GM19099 (cell line): Measurements from ENCODE around the gene UMPS.

Experiments used
- POLR2A ChIP-seq: IDR thresholded peaks from 3 replicates; pipeline ENCODE4 v1.6.1; 2011; ENCODE audit warnings: low read depth; ENCODE audit not compliant: insufficient read length; ENCODE audit errors: extremely low read depth

UMPS gene

GRCh38 chr3:124730129-124730940 lies at the start of gene UMPS:
UMPS (plus strand) TSS chr3:124730452; CDS start chr3:124730472, 20 bp downstream.
- TF ChIP-seq POLR2A: peak; percentile 93

- TF ChIP-seq POLR2A: no peak
Observed at GRCh38 chr3:124680521-124680920, 49.7 kb upstream of the UMPS start.

- no peak for TF ChIP-seq POLR2A
Observed at GRCh38 chr3:124682263-124682662, 48.0 kb upstream of the UMPS start.

GRCh38 chr3:124684459-124684858 lies 45.8 kb upstream of the UMPS start:
- no peak for TF ChIP-seq POLR2A

- no peak for TF ChIP-seq POLR2A
Observed at GRCh38 chr3:124685067-124685466, 45.2 kb upstream of the UMPS start.

- TF ChIP-seq POLR2A: no peak
Observed at GRCh38 chr3:124685481-124685880, 44.8 kb upstream of the UMPS start.

- TF ChIP-seq POLR2A: no peak
Observed at GRCh38 chr3:124686028-124686670, 44.1 kb upstream of the UMPS start.

- no peak for TF ChIP-seq POLR2A
Observed at GRCh38 chr3:124688581-124689454, 41.4 kb upstream of the UMPS start.

GRCh38 chr3:124691599-124691998 lies 38.7 kb upstream of the UMPS start:
- TF ChIP-seq POLR2A: no peak

- TF ChIP-seq POLR2A: no peak
Observed at GRCh38 chr3:124694486-124694885, 35.8 kb upstream of the UMPS start.

GRCh38 chr3:124695369-124695768 lies 34.9 kb upstream of the UMPS start:
- no peak for TF ChIP-seq POLR2A

GRCh38 chr3:124696006-124696405 lies 34.2 kb upstream of the UMPS start:
- no peak for TF ChIP-seq POLR2A

- no peak for TF ChIP-seq POLR2A
Observed at GRCh38 chr3:124697302-124697701, 33.0 kb upstream of the UMPS start.

- TF ChIP-seq POLR2A: no peak
Observed at GRCh38 chr3:124698030-124698770, 32.1 kb upstream of the UMPS start.

GRCh38 chr3:124699051-124699450 lies 31.2 kb upstream of the UMPS start:
- no peak for TF ChIP-seq POLR2A
